ENCODE data around the gene KCNIP1.
A peak's percentile ranks its signal among the peaks of the same experiment; 100 is the strongest.

The KCNIP1 gene

GRCh38 chr5:170636801-170637477, 133.1 kb downstream of the KCNIP1 start:
- DNase-seq (ENCODE audit: low spot score in 2 of 2) (no peak), ATAC-seq (ENCODE audit: low read depth) (no peak)
- Mint-ChIP-seq H3K4me1 (peaks cover 10% of the 10 kb centered on the region), H3K9me3 (no peaks in the 10 kb centered on the region), H3K27me3 (peaks cover 26% of the 10 kb centered on the region), H3K36me3 (no peaks in the 10 kb centered on the region), H3K4me3 (no peak overlapping the region), H3K27ac (no peak overlapping the region)

GRCh38 chr5:170638051-170638450, 134.2 kb downstream of the KCNIP1 start:
- Mint-ChIP-seq H3K36me3 (no peaks in the 10 kb centered on the region), H3K27ac (no peak overlapping the region), H3K4me1 (peaks cover 8% of the 10 kb centered on the region), H3K27me3 (peaks cover 27% of the 10 kb centered on the region), H3K4me3 (no peak overlapping the region), H3K9me3 (no peaks in the 10 kb centered on the region)
- no peak for DNase-seq (ENCODE audit: low spot score in 2 of 2)
- no peak for ATAC-seq (ENCODE audit: low read depth)

- Mint-ChIP-seq H3K4me1 (peaks cover 3% of the 10 kb centered on the region), H3K27me3 (peaks cover 23% of the 10 kb centered on the region), H3K9me3 (no peaks in the 10 kb centered on the region), H3K27ac (no peak overlapping the region), H3K4me3 (no peak overlapping the region), H3K36me3 (no peaks in the 10 kb centered on the region)
- ATAC-seq (ENCODE audit: low read depth) (no peak), DNase-seq (ENCODE audit: low spot score in 2 of 2) (peak; percentile 38 to 63)
These were observed 134.8 kb downstream of the KCNIP1 start for GRCh38 chr5:170638454-170639220.

- Mint-ChIP-seq H3K4me3 (no peak overlapping the region), H3K27me3 (peaks cover 19% of the 10 kb centered on the region), H3K27ac (no peak overlapping the region), H3K9me3 (no peaks in the 10 kb centered on the region), H3K36me3 (no peaks in the 10 kb centered on the region), H3K4me1 (peaks cover 3% of the 10 kb centered on the region)
- ATAC-seq (ENCODE audit: low read depth), result no peak
- no peak for DNase-seq (ENCODE audit: low spot score in 2 of 2)
These were observed 135.6 kb downstream of the KCNIP1 start for GRCh38 chr5:170639221-170639925.

GRCh38 chr5:170640731-170641588, 137.1 kb downstream of the KCNIP1 start:
- ATAC-seq (ENCODE audit: low read depth) (no peak), DNase-seq (ENCODE audit: low spot score in 2 of 2) (no peak)
- no peaks in the 10 kb centered on the region for H3K36me3 Mint-ChIP-seq
- H3K27me3 Mint-ChIP-seq, result peaks cover 16% of the 10 kb centered on the region
- H3K27ac Mint-ChIP-seq, result no peak overlapping the region
- no peak overlapping the region for H3K4me3 Mint-ChIP-seq
- peaks cover 3% of the 10 kb centered on the region for H3K4me1 Mint-ChIP-seq
- H3K9me3 Mint-ChIP-seq, result no peaks in the 10 kb centered on the region

- Mint-ChIP-seq H3K4me3 (no peak overlapping the region), H3K4me1 (peaks cover 3% of the 10 kb centered on the region), H3K36me3 (no peaks in the 10 kb centered on the region), H3K27me3 (peaks cover 14% of the 10 kb centered on the region), H3K9me3 (no peaks in the 10 kb centered on the region), H3K27ac (no peak overlapping the region)
- DNase-seq (ENCODE audit: low spot score in 2 of 2) (no peak), ATAC-seq (ENCODE audit: low read depth) (no peak)
These were observed 137.8 kb downstream of the KCNIP1 start for GRCh38 chr5:170641589-170642031.

- H3K9me3 Mint-ChIP-seq, result peaks cover under 1% of the 10 kb centered on the region
- H3K4me3 Mint-ChIP-seq, result no peak overlapping the region
- peaks cover 14% of the 10 kb centered on the region for H3K27me3 Mint-ChIP-seq
- no peaks in the 10 kb centered on the region for H3K36me3 Mint-ChIP-seq
- DNase-seq (ENCODE audit: low spot score in 2 of 2) (no peak), ATAC-seq (ENCODE audit: low read depth) (no peak)
- H3K4me1 Mint-ChIP-seq, result peaks cover 3% of the 10 kb centered on the region
- H3K27ac Mint-ChIP-seq, result no peak overlapping the region
These were observed 138.4 kb downstream of the KCNIP1 start for GRCh38 chr5:170642066-170642735.

- Mint-ChIP-seq H3K9me3 (peaks cover 2% of the 10 kb centered on the region), H3K4me1 (peaks cover 3% of the 10 kb centered on the region), H3K27ac (no peak overlapping the region), H3K36me3 (no peaks in the 10 kb centered on the region), H3K27me3 (peaks cover 9% of the 10 kb centered on the region), H3K4me3 (no peak overlapping the region)
- no peak for DNase-seq (ENCODE audit: low spot score in 2 of 2)
- ATAC-seq (ENCODE audit: low read depth), result no peak
These were observed 139.1 kb downstream of the KCNIP1 start for GRCh38 chr5:170642776-170643436.

- Mint-ChIP-seq H3K27me3 (peaks cover 8% of the 10 kb centered on the region), H3K36me3 (no peaks in the 10 kb centered on the region), H3K27ac (no peak overlapping the region), H3K4me1 (peaks cover 2% of the 10 kb centered on the region), H3K9me3 (peaks cover 2% of the 10 kb centered on the region), H3K4me3 (no peak overlapping the region)
- DNase-seq (ENCODE audit: low spot score in 2 of 2) (no peak), ATAC-seq (ENCODE audit: low read depth) (no peak)
These were observed 139.8 kb downstream of the KCNIP1 start for GRCh38 chr5:170643591-170643990.

GRCh38 chr5:170644501-170644900, 140.7 kb downstream of the KCNIP1 start:
- DNase-seq (ENCODE audit: low spot score in 2 of 2) (no peak), ATAC-seq (ENCODE audit: low read depth) (no peak)
- Mint-ChIP-seq H3K4me1 (no peaks in the 10 kb centered on the region), H3K27me3 (peaks cover 6% of the 10 kb centered on the region), H3K4me3 (no peak overlapping the region), H3K36me3 (no peaks in the 10 kb centered on the region), H3K9me3 (peaks cover 2% of the 10 kb centered on the region), H3K27ac (no peak overlapping the region)

- peaks cover 2% of the 10 kb centered on the region for H3K9me3 Mint-ChIP-seq
- no peaks in the 10 kb centered on the region for H3K4me1 Mint-ChIP-seq
- H3K4me3 Mint-ChIP-seq, result no peak overlapping the region
- DNase-seq (ENCODE audit: low spot score in 2 of 2) (no peak), ATAC-seq (ENCODE audit: low read depth) (no peak)
- H3K27me3 Mint-ChIP-seq, result peaks cover 6% of the 10 kb centered on the region
- no peak overlapping the region for H3K27ac Mint-ChIP-seq
- no peaks in the 10 kb centered on the region for H3K36me3 Mint-ChIP-seq
These were observed 144.7 kb downstream of the KCNIP1 start for GRCh38 chr5:170648541-170648940.

- H3K9me3 Mint-ChIP-seq, result peaks cover 2% of the 10 kb centered on the region
- DNase-seq (ENCODE audit: low spot score in 2 of 2) (no peak), ATAC-seq (ENCODE audit: low read depth) (no peak)
- no peaks in the 10 kb centered on the region for H3K4me1 Mint-ChIP-seq
- no peak overlapping the region for H3K4me3 Mint-ChIP-seq
- no peaks in the 10 kb centered on the region for H3K36me3 Mint-ChIP-seq
- peaks cover 6% of the 10 kb centered on the region for H3K27me3 Mint-ChIP-seq
- no peak overlapping the region for H3K27ac Mint-ChIP-seq
These were observed 147.0 kb downstream of the KCNIP1 start for GRCh38 chr5:170650850-170651249.

Data from memory B cell (primary cell).